Endothelial cell (in vitro differentiated cells): Measurements from ENCODE around the gene CEBPB. TPM values are rescaled to one million over a fixed set of nuclear protein-coding genes. Genes with fewer than 3 reads are reported as not detected.
A peak's percentile ranks its signal among the peaks of the same experiment; 100 is the strongest.

Source experiments
- DNase-seq: peaks from one replicate; pipeline ENCODE4 v3.0.0; 2021; ENCODE audit warnings: low spot score
- H3K27ac Mint-ChIP-seq: one replicate; pipeline ENCODE4 v1.8.0; 2021; ENCODE audit warnings: mixed read lengths, inconsistent platforms; ENCODE audit not compliant: unreplicated experiment
- H3K27me3 Mint-ChIP-seq: one replicate; pipeline ENCODE4 v1.8.0; 2021; ENCODE audit warnings: mild to moderate bottlenecking, moderate library complexity, mixed read lengths, inconsistent platforms; ENCODE audit not compliant: unreplicated experiment
- H3K36me3 Mint-ChIP-seq: one replicate; pipeline ENCODE4 v1.8.0; 2021; ENCODE audit warnings: mild to moderate bottlenecking, low read depth, mixed read lengths, inconsistent platforms; ENCODE audit not compliant: unreplicated experiment
- H3K4me1 Mint-ChIP-seq: one replicate; pipeline ENCODE4 v1.8.0; 2021; ENCODE audit warnings: mild to moderate bottlenecking, mixed read lengths, inconsistent platforms; ENCODE audit not compliant: unreplicated experiment
- H3K4me3 Mint-ChIP-seq: one replicate; pipeline ENCODE4 v1.8.0; 2021; ENCODE audit warnings: mild to moderate bottlenecking, mixed read lengths, inconsistent platforms; ENCODE audit not compliant: unreplicated experiment
- H3K9me3 Mint-ChIP-seq: one replicate; pipeline ENCODE4 v1.8.0; 2021; ENCODE audit warnings: mixed read lengths, inconsistent platforms; ENCODE audit not compliant: unreplicated experiment
- total RNA-seq: library from RNA; stranded (reverse); fragmentation: NEBNext Ultra II Directional; extraction: Animal tissue kit (Norgen Biotek cat#: 25700); gene quantifications from one replicate; pipeline ENCODE4 v1.2.1, GENCODE V29; 2021; ENCODE audit not compliant: unreplicated experiment
- TF ChIP-seq, protein P1 (sequence below): fragments of 200-600 bp; sonication (generic); IDR thresholded peaks from one replicate; pipeline ENCODE4 v1.5.0; 2021; ENCODE audit warnings: antibody characterized with exemption; ENCODE audit not compliant: unreplicated experiment

CEBPB gene
- total RNA-seq, 1 donor from 2014 or later, result 28.1 TPM

DNA sequence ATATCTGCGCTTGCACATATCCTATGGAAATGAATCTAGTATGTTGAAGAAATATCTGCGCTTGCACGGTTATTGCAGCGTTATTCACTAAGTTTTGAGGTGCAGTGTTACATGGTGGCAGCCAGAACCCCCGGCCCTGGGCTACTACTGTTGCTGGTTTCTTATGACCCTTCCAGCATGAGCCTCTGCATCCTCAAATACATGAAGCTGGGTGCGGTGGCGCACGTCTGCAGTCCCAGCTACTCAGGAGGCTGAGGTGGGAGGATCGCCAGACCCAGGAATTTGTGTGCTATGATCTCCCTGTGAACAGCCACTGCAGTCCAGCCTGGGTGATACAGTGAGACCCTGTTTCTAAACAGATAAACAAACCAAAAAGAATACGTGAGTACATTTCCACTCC lies 9.3 kb upstream of the CEBPB start:
- H3K27me3 Mint-ChIP-seq, result no peaks in the 10 kb centered on the region
- no peaks in the 10 kb centered on the region for H3K9me3 Mint-ChIP-seq
- no peak overlapping the region for H3K4me3 Mint-ChIP-seq
- H3K4me1 Mint-ChIP-seq, result peaks cover 5% of the 10 kb centered on the region
- no peak overlapping the region for H3K27ac Mint-ChIP-seq
- H3K36me3 Mint-ChIP-seq, result no peaks in the 10 kb centered on the region
- no peak for DNase-seq
- TF ChIP-seq, protein P1, sequence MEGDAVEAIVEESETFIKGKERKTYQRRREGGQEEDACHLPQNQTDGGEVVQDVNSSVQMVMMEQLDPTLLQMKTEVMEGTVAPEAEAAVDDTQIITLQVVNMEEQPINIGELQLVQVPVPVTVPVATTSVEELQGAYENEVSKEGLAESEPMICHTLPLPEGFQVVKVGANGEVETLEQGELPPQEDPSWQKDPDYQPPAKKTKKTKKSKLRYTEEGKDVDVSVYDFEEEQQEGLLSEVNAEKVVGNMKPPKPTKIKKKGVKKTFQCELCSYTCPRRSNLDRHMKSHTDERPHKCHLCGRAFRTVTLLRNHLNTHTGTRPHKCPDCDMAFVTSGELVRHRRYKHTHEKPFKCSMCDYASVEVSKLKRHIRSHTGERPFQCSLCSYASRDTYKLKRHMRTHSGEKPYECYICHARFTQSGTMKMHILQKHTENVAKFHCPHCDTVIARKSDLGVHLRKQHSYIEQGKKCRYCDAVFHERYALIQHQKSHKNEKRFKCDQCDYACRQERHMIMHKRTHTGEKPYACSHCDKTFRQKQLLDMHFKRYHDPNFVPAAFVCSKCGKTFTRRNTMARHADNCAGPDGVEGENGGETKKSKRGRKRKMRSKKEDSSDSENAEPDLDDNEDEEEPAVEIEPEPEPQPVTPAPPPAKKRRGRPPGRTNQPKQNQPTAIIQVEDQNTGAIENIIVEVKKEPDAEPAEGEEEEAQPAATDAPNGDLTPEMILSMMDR, result no peak

- Mint-ChIP-seq H3K4me1 (peaks cover 5% of the 10 kb centered on the region), H3K27me3 (peaks cover 2% of the 10 kb centered on the region), H3K27ac (no peak overlapping the region), H3K4me3 (no peak overlapping the region), H3K36me3 (no peaks in the 10 kb centered on the region), H3K9me3 (no peaks in the 10 kb centered on the region)
- DNase-seq, result no peak
- TF ChIP-seq, protein P1, result no peak
Measured at GRCh38 chr20:50182346-50182745, 8.3 kb upstream of the CEBPB start.

GRCh38 chr20:50185426-50185825 lies 5.2 kb upstream of the CEBPB start:
- no peaks in the 10 kb centered on the region for H3K36me3 Mint-ChIP-seq
- TF ChIP-seq, protein P1, result no peak
- DNase-seq, result no peak
- H3K4me1 Mint-ChIP-seq, result peaks cover 5% of the 10 kb centered on the region
- peaks cover 8% of the 10 kb centered on the region for H3K27me3 Mint-ChIP-seq
- no peaks in the 10 kb centered on the region for H3K9me3 Mint-ChIP-seq
- H3K27ac Mint-ChIP-seq, result no peak overlapping the region
- H3K4me3 Mint-ChIP-seq, result no peak overlapping the region

DNA sequence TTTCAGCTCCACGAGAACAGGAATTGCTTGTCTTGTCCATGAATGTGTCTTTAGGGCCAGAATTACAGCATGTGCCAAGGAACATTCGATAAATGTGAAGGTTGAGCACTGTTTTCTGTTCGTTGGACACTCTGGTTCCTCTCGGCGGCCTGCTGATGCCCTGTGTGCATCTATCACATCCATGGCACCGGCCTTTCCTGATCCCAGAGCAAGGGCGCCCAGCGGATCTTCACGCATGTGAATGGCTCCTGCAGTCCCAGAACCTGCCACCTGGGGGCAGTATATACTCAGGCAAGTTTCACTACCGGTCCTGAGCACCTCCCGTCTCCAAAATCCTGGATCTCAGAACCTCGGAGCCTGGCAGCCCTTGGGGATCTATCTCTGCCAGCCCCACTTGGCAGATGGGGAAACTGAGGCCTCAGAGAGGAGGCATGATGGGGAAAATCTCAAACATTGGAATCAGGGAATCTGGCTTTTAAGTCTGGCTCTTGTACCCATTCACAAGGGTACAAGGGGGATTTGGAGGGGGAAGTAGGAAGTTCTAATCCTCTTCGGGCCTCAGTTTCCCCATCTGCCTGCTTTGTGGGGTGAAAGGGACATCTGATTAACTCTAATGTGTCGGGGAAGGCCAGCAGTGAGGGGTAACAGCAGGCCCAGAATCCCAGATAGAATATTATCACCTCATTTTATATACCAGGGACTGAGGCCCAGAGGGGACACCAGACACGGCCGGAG lies 4.3 kb upstream of the CEBPB start:
- no peaks in the 10 kb centered on the region for H3K9me3 Mint-ChIP-seq

GRCh38 chr20:50186987-50187402 lies 3.6 kb upstream of the CEBPB start:
- Mint-ChIP-seq H3K27me3 (peaks cover 8% of the 10 kb centered on the region), H3K4me1 (peaks cover 5% of the 10 kb centered on the region), H3K4me3 (no peak overlapping the region), H3K27ac (no peak overlapping the region), H3K9me3 (no peaks in the 10 kb centered on the region), H3K36me3 (no peaks in the 10 kb centered on the region)
- no peak for DNase-seq
- TF ChIP-seq, protein P1, result no peak

More for the DNA sequence above, 4.3 kb upstream of the CEBPB start:
- DNase-seq, result peak; percentile 97
- Mint-ChIP-seq H3K27me3 (peaks cover 8% of the 10 kb centered on the region), H3K4me3 (no peak overlapping the region), H3K36me3 (no peaks in the 10 kb centered on the region), H3K27ac (no peak overlapping the region), H3K4me1 (peaks cover 5% of the 10 kb centered on the region)
- TF ChIP-seq, protein P1, result peak; percentile 97
